Measurements from ENCODE around the gene FAM89B. TPM values are rescaled to one million over a fixed set of nuclear protein-coding genes. Genes with fewer than 3 reads are reported as not detected.
A peak's percentile ranks its signal among the peaks of the same experiment; 100 is the strongest.

FAM89B gene
- total RNA-seq, 2 donors from 2014 or later: 41.2 to 44.4 TPM

DNA sequence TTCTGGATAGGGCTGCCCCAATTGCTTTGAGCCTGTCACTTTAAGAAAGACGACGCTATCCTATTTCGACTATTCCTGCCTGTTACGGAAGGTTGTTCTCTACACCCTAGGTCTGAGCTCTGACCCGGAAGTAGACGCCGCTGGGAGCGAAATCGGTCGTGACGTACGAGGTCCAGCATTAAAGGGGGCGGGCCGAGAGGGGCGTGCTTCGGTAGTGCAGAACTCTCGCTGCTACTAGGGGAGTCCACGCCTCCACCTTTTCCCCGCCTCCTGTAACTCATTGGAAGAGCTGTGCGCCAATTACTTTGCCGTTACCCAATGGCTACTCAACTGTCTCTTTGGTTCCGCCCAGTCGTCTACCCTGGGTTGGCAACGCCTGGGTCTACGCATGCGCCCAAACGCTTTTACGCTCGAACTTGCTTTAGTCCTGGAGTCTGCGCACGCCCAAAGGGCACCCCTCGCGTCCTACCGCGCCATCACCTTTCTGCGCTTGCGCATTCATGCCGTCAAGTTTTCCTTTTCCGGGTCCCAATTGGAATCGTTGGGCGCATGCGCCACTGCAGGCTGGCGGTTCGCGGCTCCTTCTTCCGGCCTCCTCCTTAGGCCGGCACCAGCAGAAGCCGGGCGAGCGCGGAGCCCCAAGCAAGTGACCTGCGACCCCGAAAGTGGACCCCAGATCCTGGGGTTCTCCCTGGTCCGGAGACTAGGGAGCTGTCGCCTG is 43.1 kb downstream of the FAM89B start, which contains the start of gene PCNX3:
Gene PCNX3, plus strand, starts transcription at position 548 of the 721 bp plus-strand sequence. CDS start 536 bp downstream, outside the sequence.
- Mint-ChIP-seq H3K27ac (peak within 1 kb of the TSS; percentile 98), H3K4me1 (peaks cover 32% of the 10 kb centered on the region), H3K36me3 (ENCODE audit: low read depth) (peaks cover 3% of the 10 kb centered on the region), H3K4me3 (peak within 1 kb of the TSS; percentile 98), H3K27me3 (no peaks in the 10 kb centered on the region)
- ATAC-seq (peak; percentile 88), DNase-seq (peak; percentile 98 to 100 (median 99))
- H3K9me3 ChIP-seq (ENCODE audit: control insufficient read depth, low read length, poor library complexity, severe bottlenecking): no peaks in the 10 kb centered on the region

DNA sequence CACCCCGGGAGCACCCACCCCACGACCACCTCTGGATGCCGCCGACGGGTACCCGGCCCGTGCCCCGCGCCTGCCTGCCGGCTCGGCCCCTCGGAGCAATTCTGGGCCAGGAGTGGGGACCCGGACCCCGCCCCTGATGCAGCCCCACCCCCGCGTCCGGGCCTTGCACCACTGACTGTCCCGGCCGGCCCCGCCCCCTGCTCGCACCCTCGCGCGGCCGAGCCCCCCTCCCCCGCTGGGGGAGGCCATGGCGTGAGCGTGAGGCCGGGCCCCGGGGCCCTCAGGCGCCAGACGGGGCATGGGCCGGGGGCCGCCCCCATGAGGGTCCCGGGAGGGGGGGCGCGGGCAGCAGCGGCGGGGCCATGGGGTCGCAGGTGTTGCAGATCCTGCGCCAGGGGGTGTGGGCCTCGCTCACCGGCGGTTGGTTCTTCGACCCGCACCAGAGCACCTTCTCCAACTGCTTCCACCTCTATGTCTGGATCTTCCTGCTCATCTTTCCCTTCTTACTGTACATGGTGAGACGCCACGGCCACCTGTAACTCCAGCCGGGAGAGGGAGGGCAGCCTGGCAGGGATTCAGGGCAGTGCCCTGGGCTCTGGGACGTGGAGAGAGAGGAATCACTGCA is 43.7 kb downstream of the FAM89B start:
- peaks cover 3% of the 10 kb centered on the region for H3K36me3 Mint-ChIP-seq (ENCODE audit: low read depth)
- H3K9me3 ChIP-seq (ENCODE audit: control insufficient read depth, low read length, poor library complexity, severe bottlenecking): no peaks in the 10 kb centered on the region
- H3K27ac Mint-ChIP-seq: peak overlapping the region; percentile 98
- H3K4me3 Mint-ChIP-seq: peak overlapping the region; percentile 98
- no peaks in the 10 kb centered on the region for H3K27me3 Mint-ChIP-seq
- no peak for DNase-seq
- peaks cover 27% of the 10 kb centered on the region for H3K4me1 Mint-ChIP-seq
- ATAC-seq: no peak

DNA sequence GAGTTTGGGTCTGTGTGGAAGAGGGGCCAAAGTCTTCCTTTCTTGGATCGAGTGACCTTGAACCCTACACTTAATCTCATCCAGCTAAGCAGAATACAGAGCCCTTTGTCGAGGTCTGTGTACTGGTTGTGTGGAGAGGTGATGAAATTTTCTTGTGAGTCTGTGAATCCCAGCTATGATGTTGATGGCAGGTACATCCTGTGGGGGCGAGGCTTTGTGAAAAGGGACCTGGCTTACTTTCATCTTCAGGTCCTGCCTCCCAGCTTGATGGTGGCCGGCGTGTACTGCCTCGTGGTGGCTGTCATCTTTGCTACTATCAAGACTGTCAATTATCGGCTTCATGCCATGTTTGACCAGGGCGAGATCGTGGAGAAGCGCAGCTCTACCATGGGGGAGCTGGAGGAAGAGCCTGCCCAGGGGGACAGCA is 44.2 kb downstream of the FAM89B start:
- ATAC-seq (no peak), DNase-seq (no peak)
- H3K27me3 Mint-ChIP-seq: no peaks in the 10 kb centered on the region
- H3K4me1 Mint-ChIP-seq: peaks cover 27% of the 10 kb centered on the region
- peaks cover 3% of the 10 kb centered on the region for H3K36me3 Mint-ChIP-seq (ENCODE audit: low read depth)
- peak overlapping the region; percentile 94 for H3K4me3 Mint-ChIP-seq
- peak overlapping the region; percentile 92 for H3K27ac Mint-ChIP-seq
- no peaks in the 10 kb centered on the region for H3K9me3 ChIP-seq (ENCODE audit: control insufficient read depth, low read length, poor library complexity, severe bottlenecking)

DNA sequence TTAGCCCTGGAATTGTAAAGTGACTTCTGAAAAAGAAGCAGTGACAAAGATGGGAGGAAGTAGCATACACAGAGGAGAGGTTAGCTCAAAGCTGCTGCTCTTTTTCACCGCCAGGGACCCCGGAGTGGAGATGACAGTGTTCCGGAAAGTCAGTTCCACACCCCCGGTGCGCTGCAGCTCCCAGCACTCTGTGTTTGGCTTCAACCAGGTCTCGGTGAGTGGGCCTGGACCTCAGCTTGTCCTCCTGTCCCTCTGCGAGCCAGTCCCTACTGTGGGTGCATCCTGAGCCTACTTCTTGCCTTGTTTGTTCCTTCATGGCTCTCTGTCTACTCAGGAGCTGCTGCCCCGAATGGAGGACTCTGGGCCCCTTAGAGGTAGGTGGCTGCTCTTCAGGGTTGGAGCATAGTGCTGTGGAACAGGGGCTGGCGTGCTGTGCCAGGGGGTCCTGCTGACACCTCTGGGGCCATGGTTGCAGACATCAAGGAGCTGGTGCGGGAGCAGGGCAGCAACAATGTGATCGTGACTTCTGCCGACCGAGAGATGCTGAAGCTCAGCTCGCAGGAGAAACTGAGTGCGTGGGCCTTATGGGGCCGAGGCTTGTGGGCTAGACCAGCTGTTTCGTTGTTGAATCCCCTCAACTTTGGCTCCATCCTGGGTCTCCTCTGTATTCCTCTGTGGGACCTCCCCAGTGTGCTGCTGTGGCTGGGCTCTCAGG is 45.0 kb downstream of the FAM89B start:
- peak overlapping the region; percentile 94 for H3K4me3 Mint-ChIP-seq
- no peak for ATAC-seq
- peak overlapping the region; percentile 92 for H3K27ac Mint-ChIP-seq
- H3K36me3 Mint-ChIP-seq (ENCODE audit: low read depth): peaks cover 3% of the 10 kb centered on the region
- peaks cover 24% of the 10 kb centered on the region for H3K4me1 Mint-ChIP-seq
- DNase-seq: no peak
- H3K27me3 Mint-ChIP-seq: no peaks in the 10 kb centered on the region
- H3K9me3 ChIP-seq (ENCODE audit: control insufficient read depth, low read length, poor library complexity, severe bottlenecking): no peaks in the 10 kb centered on the region

DNA sequence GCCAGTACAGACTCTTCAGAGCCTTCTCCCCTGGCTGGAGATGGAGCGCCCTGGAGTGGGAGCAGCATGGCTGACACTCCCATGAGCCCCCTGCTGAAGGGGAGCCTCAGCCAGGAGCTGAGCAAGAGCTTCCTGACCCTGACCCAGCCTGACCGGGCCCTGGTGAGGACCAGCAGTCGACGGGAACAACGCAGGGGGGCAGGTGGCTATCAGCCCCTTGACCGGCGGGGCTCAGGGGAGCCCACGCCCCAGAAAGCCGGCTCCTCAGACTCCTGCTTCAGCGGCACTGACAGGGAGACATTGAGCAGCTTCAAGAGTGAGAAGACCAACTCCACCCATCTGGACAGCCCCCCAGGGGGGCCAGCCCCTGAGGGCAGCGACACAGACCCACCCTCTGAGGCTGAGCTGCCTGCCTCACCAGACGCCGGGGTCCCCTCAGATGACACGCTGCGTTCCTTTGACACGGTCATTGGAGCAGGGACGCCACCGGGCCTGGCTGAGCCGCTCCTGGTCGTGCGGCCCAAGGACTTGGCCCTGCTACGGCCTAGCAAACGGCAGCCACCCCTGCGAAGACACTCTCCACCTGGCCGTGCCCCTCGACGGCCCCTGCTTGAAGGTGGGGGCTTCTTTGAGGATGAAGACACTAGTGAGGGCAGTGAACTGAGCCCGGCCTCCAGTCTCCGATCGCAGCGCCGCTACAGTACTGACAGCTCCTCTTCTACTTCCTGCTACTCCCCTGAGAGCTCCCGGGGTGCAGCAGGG is 45.8 kb downstream of the FAM89B start:
- Mint-ChIP-seq H3K4me3 (no peak overlapping the region), H3K4me1 (peaks cover 23% of the 10 kb centered on the region), H3K36me3 (ENCODE audit: low read depth) (peaks cover 3% of the 10 kb centered on the region), H3K27me3 (no peaks in the 10 kb centered on the region), H3K27ac (no peak overlapping the region)
- no peak for DNase-seq
- no peaks in the 10 kb centered on the region for H3K9me3 ChIP-seq (ENCODE audit: control insufficient read depth, low read length, poor library complexity, severe bottlenecking)
- no peak for ATAC-seq

DNA sequence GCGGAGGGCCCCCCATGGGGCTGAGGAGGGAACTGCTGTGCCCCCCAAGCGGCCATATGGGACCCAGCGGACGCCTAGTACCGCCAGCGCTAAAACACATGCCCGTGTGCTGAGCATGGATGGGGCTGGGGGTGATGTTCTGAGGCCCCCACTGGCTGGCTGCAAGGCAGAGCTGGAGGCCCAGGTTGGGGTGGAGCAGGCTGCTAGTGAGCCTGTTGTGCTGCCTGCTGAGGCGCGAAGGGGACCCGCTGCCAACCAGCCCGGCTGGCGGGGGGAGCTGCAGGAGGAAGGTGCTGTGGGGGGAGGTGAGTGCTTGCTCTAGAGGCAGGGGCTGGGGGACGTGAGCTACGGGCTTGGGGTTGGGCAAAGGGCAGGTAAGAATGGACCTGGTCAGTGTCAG is 46.4 kb downstream of the FAM89B start:
- no peaks in the 10 kb centered on the region for H3K27me3 Mint-ChIP-seq
- peaks cover 21% of the 10 kb centered on the region for H3K4me1 Mint-ChIP-seq
- peaks cover 3% of the 10 kb centered on the region for H3K36me3 Mint-ChIP-seq (ENCODE audit: low read depth)
- ATAC-seq (no peak), DNase-seq (no peak)
- no peaks in the 10 kb centered on the region for H3K9me3 ChIP-seq (ENCODE audit: control insufficient read depth, low read length, poor library complexity, severe bottlenecking)
- H3K27ac Mint-ChIP-seq: no peak overlapping the region
- no peak overlapping the region for H3K4me3 Mint-ChIP-seq

DNA sequence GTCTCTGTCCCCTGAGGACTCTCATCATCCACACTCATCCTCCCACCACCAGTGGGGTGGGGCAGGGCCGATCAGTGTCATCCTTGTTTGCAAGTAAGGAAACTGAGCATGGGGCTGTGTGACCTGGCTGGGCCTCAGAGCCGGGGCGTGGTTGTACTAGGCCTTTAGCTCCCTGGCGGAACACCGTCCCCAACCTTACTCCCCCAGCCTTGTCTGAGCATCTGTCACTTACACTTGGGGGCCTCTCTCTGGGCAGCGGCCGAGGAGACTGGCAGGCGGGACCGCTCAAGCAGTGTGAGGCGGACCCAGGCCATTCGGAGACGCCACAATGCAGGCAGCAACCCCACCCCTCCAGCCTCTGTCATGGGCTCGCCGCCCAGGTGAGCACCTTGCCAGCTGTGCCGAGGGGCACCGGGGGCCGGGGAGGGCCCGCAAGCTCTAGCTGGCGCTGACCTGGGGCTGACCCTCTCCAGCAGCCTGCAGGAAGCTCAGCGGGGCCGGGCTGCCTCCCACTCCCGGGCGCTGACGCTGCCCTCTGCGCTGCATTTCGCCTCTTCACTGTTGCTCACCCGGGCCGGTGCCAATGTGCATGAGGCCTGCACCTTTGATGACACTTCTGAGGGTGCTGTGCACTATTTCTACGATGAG is 47.1 kb downstream of the FAM89B start:
- no peak for ATAC-seq
- Mint-ChIP-seq H3K27ac (peak overlapping the region; percentile 53), H3K36me3 (ENCODE audit: low read depth) (peaks cover 3% of the 10 kb centered on the region), H3K27me3 (no peaks in the 10 kb centered on the region), H3K4me3 (no peak overlapping the region), H3K4me1 (peaks cover 21% of the 10 kb centered on the region)
- DNase-seq: no peak
- no peaks in the 10 kb centered on the region for H3K9me3 ChIP-seq (ENCODE audit: control insufficient read depth, low read length, poor library complexity, severe bottlenecking)

DNA sequence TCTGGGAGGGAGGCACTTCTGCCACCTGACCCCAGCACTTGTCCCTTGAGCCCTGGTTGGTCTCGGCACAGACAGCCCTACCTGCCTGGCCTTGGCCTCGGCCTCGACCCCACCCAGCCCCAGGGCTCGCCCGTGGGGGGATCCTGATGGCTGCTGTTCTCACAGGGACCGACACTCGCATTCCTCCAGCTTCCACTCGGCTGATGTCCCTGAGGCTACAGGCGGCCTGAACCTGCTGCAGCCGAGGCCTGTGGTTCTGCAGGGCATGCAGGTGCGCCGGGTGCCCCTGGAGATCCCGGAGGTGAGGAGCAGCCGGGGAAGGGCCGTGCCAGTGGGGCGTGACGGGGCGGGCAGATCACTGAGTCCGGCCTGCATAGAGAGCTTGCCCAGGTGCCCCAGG is 48.3 kb downstream of the FAM89B start:
- no peaks in the 10 kb centered on the region for H3K27me3 Mint-ChIP-seq
- no peak overlapping the region for H3K27ac Mint-ChIP-seq
- ATAC-seq: no peak
- DNase-seq: no peak
- H3K4me3 Mint-ChIP-seq: no peak overlapping the region
- peaks cover 21% of the 10 kb centered on the region for H3K4me1 Mint-ChIP-seq
- H3K9me3 ChIP-seq (ENCODE audit: control insufficient read depth, low read length, poor library complexity, severe bottlenecking): no peaks in the 10 kb centered on the region
- peaks cover 3% of the 10 kb centered on the region for H3K36me3 Mint-ChIP-seq (ENCODE audit: low read depth)

DNA sequence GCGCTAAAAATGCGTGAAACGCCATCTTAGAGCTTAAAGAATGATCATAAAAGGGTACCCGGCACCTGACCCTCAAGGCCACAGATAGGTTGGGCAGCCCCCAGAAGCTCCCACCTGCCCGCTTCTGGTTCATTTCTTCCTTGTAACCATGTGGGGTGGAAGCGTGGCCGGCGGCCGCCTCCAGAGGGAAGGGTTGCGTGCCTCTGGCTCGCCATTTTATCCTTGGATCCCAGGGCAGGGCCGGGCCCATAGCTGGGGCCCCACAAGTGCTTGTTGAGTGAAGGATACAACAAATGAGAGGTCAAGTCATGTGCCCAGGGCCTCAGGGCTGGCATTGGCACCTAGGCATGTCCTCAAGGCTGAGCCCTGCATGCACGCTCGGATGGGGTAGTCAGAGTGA is 49.1 kb downstream of the FAM89B start:
- no peaks in the 10 kb centered on the region for H3K9me3 ChIP-seq (ENCODE audit: control insufficient read depth, low read length, poor library complexity, severe bottlenecking)
- peaks cover 3% of the 10 kb centered on the region for H3K36me3 Mint-ChIP-seq (ENCODE audit: low read depth)
- H3K4me1 Mint-ChIP-seq: peaks cover 21% of the 10 kb centered on the region
- DNase-seq: no peak
- no peaks in the 10 kb centered on the region for H3K27me3 Mint-ChIP-seq
- no peak for ATAC-seq
- no peak overlapping the region for H3K4me3 Mint-ChIP-seq
- H3K27ac Mint-ChIP-seq: peak overlapping the region; percentile 67

DNA sequence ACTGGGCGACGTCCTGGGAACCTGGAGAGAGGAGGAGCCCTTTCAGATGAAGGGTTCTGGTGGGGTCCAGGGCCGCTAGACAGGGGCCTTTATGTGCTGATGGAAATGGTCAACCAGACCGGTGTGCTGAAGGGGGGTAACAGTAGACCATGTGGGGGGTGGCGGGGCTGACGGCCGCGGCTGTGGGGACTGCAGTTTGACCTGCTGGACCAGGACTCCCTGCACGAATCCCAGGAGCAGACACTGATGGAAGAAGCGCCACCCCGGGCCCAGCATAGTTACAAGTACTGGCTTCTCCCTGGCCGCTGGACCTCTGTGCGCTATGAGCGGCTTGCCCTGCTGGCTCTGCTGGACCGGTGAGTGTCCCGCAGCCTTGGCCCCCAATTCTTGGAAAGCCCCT is 49.7 kb downstream of the FAM89B start:
- H3K9me3 ChIP-seq (ENCODE audit: control insufficient read depth, low read length, poor library complexity, severe bottlenecking): no peaks in the 10 kb centered on the region
- ATAC-seq (no peak), DNase-seq (no peak)
- Mint-ChIP-seq H3K27me3 (no peaks in the 10 kb centered on the region), H3K4me1 (peaks cover 16% of the 10 kb centered on the region), H3K27ac (peak overlapping the region; percentile 67), H3K36me3 (ENCODE audit: low read depth) (no peaks in the 10 kb centered on the region), H3K4me3 (no peak overlapping the region)

DNA sequence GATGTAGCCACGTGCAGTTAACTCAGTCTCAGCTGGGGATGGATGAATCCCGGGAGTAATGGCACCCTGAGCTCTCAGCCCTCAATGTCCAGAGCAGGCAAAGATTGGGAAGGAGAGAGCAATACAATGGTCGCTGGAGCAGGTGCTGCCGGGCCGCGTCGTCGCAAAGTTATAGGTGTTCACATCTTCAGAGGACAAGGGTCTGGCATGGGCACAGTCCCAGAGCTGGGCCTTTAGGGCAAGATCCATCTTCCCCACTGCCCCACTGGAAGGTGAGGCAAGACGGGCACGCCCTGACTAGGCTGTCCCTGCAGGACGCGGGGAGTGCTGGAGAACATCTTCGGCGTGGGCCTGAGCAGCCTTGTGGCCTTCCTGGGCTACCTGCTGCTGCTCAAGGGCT is 50.8 kb downstream of the FAM89B start:
- Mint-ChIP-seq H3K27me3 (no peaks in the 10 kb centered on the region), H3K27ac (no peak overlapping the region), H3K4me3 (no peak overlapping the region), H3K4me1 (peaks cover 11% of the 10 kb centered on the region), H3K36me3 (ENCODE audit: low read depth) (no peaks in the 10 kb centered on the region)
- ATAC-seq (no peak), DNase-seq (no peak)
- H3K9me3 ChIP-seq (ENCODE audit: control insufficient read depth, low read length, poor library complexity, severe bottlenecking): no peaks in the 10 kb centered on the region
